Measurements from ENCODE around the gene ECEL1. TPM values are rescaled to one million over a fixed set of nuclear protein-coding genes. Genes with fewer than 3 reads are reported as not detected.

The ECEL1 gene
- total and polyA plus RNA-seq, 8 donors, result 0.30 to 1.1 (median 0.76) TPM; not detected in 2

DNA sequence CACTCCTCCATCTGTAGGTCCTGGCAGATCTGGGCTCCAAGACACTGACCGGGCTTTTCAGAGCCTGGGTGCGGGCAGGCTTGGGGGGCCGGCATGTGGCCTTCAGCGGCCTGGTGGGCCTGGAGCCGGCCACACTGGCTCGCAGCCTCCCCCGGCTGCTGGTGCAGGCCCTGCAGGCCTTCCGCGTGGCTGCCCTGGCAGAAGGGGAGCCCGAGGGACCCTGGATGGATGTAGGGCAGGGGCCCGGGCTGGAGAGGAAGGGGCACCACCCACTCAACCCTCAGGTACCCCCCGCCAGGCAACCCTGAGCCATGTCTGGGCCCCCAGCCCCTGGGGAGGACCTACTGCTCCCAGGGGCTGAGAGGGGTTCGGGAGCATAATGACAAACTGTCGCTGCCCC, 37.6 kb upstream of the ECEL1 start:
- ATAC-seq, result no peak
- WGBS, 2 donors, result 79 to 87% methylated on average over 12 to 14 of the region's 14 CpGs

GRCh38 chr2:232524771-232525170, 37.1 kb upstream of the ECEL1 start:
- ATAC-seq (no peak), FAIRE-seq (no peak), DNase-seq (peak in 1 of 6 donors; percentile 65)
- Histone ChIP-seq H3K4me3 (no peak overlapping the region), H3K36me3 (no peaks in the 10 kb centered on the region), H3K9me3 (no peaks in the 10 kb centered on the region), H3K27ac (no peak overlapping the region), H3K27me3 (peaks cover 0 to 17% (median 8%) of the 10 kb centered on the region in 4 donors), H3K4me1 (peaks cover 0 to 22% (median 14%) of the 10 kb centered on the region in 3 donors)
- TF ChIP-seq, protein P1, sequence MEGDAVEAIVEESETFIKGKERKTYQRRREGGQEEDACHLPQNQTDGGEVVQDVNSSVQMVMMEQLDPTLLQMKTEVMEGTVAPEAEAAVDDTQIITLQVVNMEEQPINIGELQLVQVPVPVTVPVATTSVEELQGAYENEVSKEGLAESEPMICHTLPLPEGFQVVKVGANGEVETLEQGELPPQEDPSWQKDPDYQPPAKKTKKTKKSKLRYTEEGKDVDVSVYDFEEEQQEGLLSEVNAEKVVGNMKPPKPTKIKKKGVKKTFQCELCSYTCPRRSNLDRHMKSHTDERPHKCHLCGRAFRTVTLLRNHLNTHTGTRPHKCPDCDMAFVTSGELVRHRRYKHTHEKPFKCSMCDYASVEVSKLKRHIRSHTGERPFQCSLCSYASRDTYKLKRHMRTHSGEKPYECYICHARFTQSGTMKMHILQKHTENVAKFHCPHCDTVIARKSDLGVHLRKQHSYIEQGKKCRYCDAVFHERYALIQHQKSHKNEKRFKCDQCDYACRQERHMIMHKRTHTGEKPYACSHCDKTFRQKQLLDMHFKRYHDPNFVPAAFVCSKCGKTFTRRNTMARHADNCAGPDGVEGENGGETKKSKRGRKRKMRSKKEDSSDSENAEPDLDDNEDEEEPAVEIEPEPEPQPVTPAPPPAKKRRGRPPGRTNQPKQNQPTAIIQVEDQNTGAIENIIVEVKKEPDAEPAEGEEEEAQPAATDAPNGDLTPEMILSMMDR (IDR thresholded peaks at IDR 0.05), result no peak
- 58 to 64% methylated on average over 6 of the region's 6 CpGs for WGBS, 2 donors
- intact Hi-C loops (cut with DNase I), result no loop called here

More for the DNA sequence above, 37.6 kb upstream of the ECEL1 start:
- Histone ChIP-seq H3K4me1 (peaks cover 0 to 22% (median 14%) of the 10 kb centered on the region in 3 donors), H3K9me3 (no peaks in the 10 kb centered on the region), H3K36me3 (no peaks in the 10 kb centered on the region), H3K4me3 (no peak overlapping the region), H3K27ac (no peak overlapping the region), H3K27me3 (peaks cover 0 to 17% (median 8%) of the 10 kb centered on the region in 4 donors)
- DNase-seq (peak in 1 of 6 donors; percentile 69), FAIRE-seq (no peak)
- intact Hi-C loops (cut with DNase I), result no loop called here
- TF ChIP-seq, protein P1 (IDR thresholded peaks at IDR 0.05), result no peak

GRCh38 chr2:232523682-232524597, 36.3 kb upstream of the ECEL1 start:
- ATAC-seq (peak in 3 of 4 donors; percentile 16 to 37 (median 20)), DNase-seq (peak in 2 of 6 donors; percentile 73 to 77), FAIRE-seq (no peak)
- TF ChIP-seq, protein P1 (IDR thresholded peaks at IDR 0.05), result no peak
- Histone ChIP-seq H3K4me1 (peaks cover 0 to 22% (median 14%) of the 10 kb centered on the region in 3 donors), H3K27me3 (peaks cover 0 to 17% (median 8%) of the 10 kb centered on the region in 4 donors), H3K9me3 (no peaks in the 10 kb centered on the region), H3K27ac (no peak overlapping the region), H3K4me3 (peak overlapping the region in 3 of 4 donors; percentile 10 to 43 (median 22)), H3K36me3 (no peaks in the 10 kb centered on the region)
- intact Hi-C loops (cut with DNase I), result no loop called here
- 3 to 4% methylated on average over 68 to 75 of the region's 75 CpGs for WGBS, 2 donors

GRCh38 chr2:232523402-232523681, 35.7 kb upstream of the ECEL1 start:
- intact Hi-C loops (cut with DNase I), result no loop called here
- TF ChIP-seq, protein P1 (IDR thresholded peaks at IDR 0.05), result no peak
- Histone ChIP-seq H3K27me3 (peaks cover 0 to 17% (median 8%) of the 10 kb centered on the region in 4 donors), H3K4me3 (peak overlapping the region in 2 of 4 donors; percentile 22 to 43), H3K36me3 (no peaks in the 10 kb centered on the region), H3K4me1 (peaks cover 0 to 22% (median 14%) of the 10 kb centered on the region in 3 donors), H3K27ac (no peak overlapping the region), H3K9me3 (no peaks in the 10 kb centered on the region)
- DNase-seq (no peak), FAIRE-seq (no peak), ATAC-seq (no peak)
- 7 to 12% methylated on average over 16 of the region's 16 CpGs for WGBS, 2 donors

All from pancreas (tissue), 10 donors.